Brain pericyte (primary cell): ENCODE data around the gene EGLN2.
"Not testable (repeated sequence)": the region's sequence is repeated elsewhere in the genome, so short reads cannot be mapped to it uniquely, and the experiment has no call there.

Source experiments
- DNase-seq: peaks from one replicate; pipeline ENCODE4 v3.0.0-alpha.2; 2012; ENCODE audit warnings: low read depth, low spot score

The EGLN2 gene

DNA sequence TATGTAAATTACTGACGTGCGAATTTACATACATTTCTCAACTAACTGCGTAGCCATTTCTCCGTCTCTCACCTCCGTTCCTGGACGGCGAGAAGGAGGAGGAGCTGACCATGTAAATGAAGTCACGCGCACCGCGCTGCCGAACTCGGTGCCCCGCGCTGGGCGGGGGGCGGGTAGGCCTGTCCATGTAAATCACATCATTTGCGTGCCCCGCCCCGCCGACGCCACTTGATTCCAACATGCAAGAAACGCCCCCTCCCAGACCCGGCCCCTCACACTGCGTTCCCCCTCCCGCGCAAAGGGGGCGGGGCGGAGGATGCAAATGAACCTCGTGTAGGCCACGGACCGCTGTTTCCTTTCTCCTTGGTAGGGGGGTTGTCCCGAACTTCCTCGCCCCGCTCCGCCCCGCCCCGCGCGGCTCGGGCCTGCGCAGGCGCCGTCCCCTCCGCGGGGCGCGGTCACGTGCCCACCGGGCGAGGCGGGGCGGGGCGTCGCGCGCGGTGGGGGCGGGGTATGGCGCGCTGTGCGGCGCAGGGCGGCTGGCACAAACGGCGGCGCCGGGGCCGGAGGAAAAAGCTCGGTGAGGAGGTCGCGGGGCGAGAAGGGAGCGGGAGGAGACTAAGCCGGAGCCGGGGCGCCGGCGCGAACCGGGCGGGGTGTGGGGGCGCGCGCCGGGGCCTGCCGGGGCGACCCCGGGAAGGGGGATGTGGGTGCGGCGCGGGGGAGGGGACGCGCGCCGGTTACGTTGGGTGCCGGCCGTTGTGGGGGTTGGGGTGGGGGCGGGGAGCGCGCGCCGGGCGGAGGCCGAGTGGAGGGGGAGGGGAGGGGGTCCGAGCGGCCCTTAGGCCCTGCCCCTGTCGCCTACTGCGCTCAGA is at the start of gene EGLN2:
Gene EGLN2 (plus strand): TSS at position 509 of the 875 bp plus-strand sequence. CDS start 1,382 bp downstream, outside the sequence.
- DNase-seq = peak; percentile 99

DNA sequence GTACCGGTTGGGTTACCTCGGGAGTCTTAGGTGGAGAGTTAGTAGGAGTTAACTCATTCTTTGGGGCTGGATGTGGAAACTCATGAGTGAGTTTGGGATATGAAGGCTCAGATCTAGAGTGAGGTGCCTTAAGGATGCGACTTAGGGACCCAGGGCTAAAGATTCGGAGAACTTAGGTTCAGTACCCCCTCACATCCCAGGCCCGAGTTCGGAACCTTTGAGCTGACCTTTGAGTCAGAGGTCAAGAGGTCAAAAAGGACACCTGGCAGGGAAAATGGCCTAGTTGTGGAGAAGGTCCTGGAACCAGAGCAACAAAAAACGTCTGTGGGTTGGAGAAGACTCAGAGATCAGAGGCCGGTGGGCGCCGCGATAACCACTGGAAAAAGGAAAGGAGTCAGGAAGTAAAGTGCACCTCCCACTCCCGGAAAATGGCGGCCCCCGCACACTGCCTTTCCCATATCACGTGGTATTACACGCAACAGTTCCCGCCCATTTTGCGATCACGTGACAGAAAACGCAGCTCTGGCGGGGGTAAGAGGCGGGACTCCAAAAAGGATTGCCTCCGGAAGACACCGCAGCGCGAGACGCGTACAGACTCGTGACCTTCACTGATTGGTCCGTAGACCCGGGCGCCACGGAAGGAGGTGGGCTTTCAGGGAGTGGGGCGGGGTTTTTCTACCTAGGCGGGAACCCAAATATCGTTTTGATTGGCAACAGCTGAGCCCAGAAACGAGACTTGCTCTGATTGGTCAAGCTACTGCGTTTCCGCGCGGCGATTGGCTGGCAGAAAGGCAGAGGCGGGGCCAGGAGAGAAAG is 48.7 kb upstream of the EGLN2 start, which contains the start of gene ACTMAP:
Gene ACTMAP (minus strand): TSS at position 420 of the 816 bp plus-strand sequence. CDS start 674 bp downstream, outside the sequence.
- peak; percentile 100 for DNase-seq

DNA sequence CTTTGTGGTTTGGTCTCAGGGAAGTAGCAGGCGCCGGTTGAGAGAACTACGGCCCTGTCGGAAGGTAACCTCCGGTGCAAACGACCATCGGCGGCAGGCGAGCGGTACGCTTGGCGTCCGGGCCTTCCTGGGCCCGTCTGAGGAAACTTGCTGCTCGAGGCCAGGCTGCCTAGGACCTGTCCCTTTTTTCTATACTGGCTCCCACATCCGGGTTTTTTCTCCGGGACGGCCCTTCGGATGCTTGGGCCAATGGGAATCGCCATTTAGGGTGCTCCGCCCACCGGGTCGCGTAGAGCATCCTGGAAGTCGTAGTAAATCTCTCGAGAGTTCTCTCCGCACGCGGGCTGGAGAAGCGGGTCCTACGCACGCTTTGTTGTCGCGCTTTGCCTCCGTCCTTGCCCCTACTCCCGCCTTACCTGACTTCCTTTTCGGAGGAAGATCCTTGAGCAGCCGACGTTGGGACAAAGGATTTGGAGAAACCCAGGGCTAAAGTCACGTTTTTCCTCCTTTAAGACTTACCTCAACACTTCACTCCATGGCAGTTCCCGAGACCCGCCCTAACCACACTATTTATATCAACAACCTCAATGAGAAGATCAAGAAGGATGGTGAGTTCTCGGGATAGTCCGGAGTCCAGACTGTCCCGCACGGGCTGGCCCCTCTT is 48.0 kb upstream of the EGLN2 start, which contains the start of gene SNRPA:
Gene SNRPA (plus strand): TSS at position 330 of the 664 bp plus-strand sequence. CDS start 206 bp downstream, at position 536.
- DNase-seq = peak; percentile 91

DNA sequence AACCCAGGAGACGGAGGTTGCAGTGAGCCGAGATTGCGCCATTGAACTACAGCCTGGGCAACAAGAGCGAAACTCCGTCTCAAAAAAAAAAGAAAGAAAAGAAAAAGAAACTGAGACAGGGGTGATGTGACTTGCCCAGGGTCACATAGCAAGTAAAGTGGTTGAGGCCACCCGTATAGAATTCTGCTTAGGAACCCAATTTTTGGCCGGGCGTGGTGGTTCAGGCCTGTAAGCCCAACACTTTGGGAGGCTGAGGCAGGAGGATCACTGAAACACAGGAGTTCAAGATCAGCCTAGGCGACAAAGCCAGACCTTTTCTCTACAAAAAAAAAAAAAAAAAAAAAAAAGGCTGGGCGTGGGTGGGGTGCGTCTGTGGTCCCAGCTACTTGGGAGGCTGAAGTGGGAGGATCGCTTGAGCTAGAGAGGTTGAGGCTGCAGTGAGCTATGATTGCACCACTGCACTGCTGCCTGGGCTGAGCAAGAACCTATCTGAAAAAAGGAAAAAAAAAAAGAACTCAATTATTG is 46.7 kb upstream of the EGLN2 start:
- no peak for DNase-seq

DNA sequence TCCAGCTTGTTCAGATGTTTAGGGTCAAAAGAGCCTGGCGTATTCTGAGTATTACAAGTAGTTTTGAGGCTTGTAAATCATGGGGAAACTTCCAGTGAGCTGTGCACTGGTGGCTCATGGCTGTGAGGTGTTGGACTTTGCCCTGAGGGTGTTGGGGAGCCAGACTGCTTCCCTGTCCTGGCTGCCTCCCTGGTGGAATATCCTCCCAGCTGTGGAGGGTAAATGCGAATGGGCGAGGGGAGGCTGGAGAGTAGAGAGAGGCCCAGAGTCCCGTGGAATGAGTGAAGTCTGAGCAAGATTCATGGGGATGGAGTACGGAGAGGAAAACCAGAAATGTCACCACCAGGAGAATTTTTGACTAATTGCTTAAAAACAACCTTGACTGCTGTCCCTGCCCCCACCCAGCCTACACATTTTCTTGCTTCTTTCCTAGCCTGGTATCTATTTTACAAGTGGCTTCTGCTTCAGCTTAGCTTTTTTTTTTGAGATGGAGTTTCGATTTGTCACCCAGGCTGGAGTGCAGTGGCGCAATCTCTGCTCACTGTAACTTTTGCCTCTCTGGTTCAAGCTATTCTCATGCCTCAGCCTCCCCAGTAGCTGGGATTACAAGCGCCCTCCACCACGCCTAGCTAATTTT is 44.3 kb upstream of the EGLN2 start:
- DNase-seq = no peak

DNA sequence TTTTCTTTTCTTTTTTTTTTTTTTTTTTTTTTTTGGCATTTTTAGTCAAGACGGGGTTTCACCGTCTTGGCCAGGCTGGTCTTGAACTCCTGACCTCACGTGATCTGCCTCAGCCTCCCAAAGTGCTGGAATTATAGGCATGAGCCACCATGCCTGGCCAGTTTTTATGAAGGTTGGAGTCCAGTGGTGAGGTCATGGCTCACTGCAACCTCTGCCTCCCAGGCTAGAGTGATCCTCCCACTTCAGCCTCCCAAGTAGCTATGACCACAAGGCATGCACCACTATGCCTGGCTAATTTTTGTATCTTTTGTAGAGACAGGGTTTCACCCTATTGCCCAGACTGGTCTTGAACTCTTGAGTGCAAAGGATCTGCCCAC is 43.8 kb upstream of the EGLN2 start:
- no peak for DNase-seq

DNA sequence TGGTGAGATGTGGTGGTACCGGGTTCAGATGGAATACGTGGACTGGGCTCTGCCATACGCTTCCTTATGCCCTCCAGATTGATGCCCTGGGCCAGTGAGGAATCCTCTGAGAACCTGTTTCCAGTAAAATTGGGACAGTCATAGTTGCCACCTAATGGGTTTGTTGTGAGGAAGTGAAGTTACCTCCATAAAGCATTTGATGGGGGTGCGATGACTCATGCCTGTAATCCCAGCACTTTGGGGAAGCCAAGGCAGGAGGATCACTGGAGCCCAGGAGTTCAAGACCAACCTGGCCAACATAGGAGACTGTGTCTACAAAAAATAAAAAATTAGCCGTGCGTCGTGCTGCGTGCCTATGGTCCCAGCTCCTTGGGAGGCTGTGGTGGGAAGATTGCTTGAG is 43.2 kb upstream of the EGLN2 start:
- no peak for DNase-seq

DNA sequence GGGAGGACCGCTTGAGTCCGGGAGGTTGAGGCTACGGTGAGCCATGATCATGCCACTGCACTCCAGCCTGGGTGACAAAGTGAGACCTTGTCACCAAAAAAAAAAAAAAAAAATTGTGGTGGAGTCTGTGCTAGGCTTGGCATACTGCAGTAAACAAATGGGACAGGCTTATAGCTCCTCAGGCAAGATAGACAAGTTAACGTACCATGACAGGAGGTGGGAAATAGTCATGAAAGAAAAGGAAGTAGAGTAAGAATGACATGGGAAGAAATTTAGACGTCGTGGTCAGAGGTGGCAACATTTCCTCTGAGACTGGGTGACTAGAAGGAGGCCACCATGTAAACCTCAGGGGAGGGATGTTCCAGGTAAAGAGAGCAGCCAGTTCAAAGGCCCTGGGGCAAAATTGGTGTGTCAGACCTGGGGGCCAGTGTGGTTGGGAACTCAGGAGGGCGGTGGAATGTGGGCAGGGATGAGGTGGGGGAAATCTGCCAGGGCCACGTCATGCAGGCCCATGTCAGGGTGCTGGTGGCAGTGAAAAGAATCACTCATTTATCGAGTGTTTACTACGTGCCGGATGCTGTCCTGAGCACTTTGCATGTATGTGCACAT is 42.4 kb upstream of the EGLN2 start:
- DNase-seq = no peak

DNA sequence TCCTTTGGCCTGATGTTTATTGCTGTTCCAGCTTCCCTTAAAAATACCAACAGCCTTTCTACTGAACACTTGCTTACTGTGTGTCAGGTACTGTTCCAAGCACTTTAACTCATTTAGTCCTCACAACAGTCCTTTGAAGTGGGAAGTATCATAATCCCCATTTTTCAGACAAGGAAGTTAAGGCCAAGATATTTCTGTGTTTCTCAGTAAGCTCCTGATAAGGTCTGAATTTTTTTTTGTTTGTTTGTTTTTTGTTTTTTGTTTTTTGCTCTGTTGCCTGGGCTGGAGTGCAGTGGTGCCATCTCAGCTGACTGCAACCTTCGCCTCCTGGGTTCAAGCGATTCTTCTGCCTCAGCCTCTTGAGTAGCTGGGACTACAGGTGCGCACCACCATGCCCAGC is 40.5 kb upstream of the EGLN2 start:
- no peak for DNase-seq

DNA sequence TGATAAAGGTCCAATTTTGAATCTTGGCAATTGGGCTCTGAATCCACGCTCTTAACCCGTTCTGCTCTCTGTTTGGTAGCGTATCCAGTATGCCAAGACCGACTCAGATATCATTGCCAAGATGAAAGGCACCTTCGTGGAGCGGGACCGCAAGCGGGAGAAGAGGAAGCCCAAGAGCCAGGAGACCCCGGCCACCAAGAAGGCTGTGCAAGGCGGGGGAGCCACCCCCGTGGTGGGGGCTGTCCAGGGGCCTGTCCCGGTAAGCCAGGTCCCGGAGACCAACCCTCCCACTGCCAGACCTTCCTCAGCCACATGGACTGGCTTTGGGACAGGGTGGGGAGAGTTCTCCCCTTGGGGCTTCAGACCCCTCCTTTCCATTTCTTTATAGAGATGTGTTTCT is 39.6 kb upstream of the EGLN2 start:
- no peak for DNase-seq

DNA sequence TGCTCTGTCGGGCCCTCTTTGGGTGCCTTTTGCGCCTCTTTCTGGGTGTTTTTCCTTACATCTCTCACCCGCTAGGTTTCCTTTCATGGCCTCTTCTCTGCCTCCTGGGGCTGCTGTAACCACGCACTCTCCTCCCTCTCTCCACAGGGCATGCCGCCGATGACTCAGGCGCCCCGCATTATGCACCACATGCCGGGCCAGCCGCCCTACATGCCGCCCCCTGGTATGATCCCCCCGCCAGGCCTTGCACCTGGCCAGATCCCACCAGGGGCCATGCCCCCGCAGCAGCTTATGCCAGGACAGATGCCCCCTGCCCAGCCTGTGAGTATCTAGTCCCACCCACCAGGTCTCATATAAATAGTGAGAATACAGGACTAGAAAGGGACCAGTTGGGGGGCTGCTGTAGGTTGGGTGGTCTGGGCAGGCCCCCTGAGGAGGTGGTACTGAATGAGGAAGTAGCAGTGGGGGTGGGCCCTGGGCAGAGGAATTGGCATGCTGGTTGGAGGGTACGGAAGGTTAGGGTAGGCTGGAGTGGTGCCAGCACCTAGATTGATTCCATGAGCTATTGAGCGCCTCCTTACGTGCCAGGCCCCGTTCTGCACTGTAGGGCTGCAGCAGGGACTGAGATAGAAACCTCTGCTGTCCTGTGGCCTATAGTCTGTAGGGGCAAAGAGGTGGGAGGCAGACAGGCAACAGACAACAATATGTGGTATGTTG is 36.1 kb upstream of the EGLN2 start:
- DNase-seq = peak; percentile 40

DNA sequence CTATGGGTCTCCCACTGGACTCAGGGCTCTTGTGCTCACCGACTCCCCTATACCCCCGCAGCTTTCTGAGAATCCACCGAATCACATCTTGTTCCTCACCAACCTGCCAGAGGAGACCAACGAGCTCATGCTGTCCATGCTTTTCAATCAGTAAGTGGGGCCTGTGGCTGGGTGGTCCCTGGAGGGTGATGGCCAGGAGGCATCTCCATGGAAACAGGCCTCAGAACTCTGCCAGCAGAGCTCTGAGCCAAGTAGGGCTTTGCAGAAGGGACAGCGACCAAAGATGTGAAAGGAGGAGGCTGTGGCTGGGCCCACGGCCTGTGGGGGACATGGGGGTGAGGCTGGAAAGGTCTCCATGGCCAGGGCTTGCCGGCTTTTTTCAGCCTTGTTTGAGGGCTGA is 35.5 kb upstream of the EGLN2 start:
- DNase-seq = no peak

DNA sequence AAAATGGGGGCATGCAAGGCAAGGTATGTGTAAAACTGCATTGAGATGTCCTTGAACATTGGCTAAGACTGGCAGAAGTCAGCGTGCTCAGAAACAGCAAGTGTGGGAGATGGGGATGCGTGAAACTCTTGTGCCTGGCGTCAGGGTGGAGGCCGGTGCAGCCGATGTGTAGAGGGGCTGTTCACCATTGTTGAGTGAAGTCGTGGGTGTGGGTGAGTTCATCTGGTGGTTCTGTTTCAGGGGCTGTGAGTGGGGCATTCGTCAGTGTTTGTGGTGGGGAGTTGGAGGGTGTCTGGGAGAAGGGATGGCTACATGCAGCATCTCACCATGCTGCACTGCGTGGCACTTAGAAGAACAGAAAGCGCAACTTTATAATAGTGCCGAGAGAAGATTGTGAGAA is 35.0 kb upstream of the EGLN2 start:
- DNase-seq = no peak

DNA sequence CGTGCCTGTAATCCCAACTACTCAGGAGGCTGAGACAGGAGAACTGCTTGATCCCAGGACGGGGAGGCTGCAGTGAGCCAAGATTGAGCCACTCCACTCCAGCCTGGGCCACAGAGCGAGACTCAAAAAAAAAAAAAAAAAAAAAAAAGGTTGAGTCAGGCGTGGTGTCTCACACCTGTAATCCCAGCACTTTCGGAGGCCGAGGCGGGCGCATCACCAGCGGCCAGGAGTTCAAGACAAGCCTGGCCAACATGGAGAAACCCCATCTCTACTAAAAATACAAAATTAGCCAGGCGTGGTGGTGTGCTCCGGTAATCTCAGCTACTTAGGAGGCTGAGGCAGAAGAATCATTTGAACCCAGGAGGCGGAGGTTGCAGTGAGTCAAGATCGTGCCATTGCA is 32.6 kb upstream of the EGLN2 start:
- not testable (repeated sequence) for DNase-seq

DNA sequence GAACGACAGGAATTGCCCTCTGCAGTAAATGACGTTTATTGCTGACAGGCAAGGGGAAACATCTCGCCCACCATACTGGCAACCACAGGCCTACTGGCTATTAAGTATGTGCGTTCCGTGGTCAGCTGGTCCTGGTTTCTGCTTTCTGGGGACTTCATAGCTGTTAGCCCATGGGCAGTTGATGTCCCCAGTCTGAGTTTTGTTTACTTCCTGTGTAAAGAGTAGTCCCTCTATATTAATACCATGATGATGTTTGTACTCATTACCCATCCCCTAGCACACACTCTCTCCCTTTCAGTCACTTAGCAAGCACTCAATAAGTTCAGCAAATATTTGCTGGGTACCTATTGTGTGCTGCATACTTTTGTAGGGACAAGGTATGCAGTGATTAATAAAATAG is 30.1 kb upstream of the EGLN2 start:
- DNase-seq = no peak

DNA sequence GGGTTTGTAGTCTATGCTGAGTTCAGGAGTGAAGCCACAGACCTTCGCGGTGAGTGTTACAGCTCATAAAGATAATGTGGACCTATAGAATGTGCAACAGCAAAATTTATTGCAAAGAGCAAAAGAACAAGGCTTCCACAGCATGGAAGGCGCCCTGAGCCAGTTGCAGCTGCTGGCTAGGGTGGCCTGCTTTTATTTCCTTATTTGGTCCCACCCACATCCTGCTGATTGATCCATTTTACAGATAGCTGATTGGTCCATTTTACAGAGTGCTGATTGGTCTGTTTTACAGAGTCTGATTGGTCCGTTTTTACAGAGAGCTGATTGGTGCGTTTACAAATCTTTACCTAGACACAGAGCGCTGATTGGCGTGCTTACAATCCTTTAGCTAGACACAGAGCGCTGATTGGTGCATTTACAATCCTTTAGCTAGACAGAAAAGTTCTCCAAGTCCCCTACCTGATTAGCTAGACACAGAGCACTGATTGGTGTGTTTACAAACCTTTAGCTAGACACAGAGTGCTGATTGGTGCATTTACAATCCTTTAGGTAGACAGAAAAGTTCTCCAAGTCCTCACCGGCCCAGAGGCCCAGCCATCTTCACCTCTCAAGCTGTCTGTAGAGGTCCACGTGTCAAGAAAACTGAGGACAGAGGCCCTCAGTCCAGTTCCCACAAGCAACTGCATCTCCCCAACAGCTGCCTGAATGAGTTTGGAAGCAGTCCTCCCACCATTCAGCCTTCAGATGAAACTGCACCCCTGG is 27.7 kb upstream of the EGLN2 start:
- not testable (repeated sequence) for DNase-seq

DNA sequence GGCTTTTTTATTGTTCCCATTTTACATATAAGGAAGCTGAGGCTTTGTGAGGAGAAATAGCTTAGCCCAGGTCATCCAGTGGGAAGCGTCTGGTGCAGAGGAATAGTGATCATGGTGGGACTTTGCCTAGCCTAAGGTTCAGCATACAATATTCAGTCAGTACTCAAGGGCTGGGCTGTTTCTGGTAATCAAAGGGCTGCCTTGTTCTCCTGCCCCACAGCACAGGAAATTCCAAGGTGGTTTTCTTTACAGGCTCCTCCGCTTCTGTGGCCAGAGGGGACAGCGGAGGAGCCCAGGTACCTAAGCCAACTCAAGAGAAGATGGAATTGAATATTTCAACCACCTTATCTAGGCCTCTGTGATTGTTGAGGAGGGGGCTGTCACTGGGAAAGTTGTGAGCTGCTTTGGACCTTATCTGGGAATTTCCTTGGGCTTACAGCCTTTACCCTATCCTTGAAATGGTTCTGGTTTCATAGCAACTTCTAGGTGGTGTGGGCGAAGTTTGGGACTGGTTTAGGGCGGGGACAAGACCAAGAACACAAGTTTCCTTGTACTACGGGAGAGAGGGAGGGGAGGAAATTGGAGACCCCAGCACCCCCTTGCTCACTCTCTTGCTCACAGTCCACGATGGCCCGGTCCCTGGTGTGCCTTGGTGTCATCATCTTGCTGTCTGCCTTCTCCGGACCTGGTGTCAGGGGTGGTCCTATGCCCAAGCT is 23.9 kb upstream of the EGLN2 start, which contains the start of gene MIA:
Gene MIA (plus strand): TSS at position 606 of the 716 bp plus-strand sequence. CDS start 22 bp downstream, at position 628.
- no peak for DNase-seq

DNA sequence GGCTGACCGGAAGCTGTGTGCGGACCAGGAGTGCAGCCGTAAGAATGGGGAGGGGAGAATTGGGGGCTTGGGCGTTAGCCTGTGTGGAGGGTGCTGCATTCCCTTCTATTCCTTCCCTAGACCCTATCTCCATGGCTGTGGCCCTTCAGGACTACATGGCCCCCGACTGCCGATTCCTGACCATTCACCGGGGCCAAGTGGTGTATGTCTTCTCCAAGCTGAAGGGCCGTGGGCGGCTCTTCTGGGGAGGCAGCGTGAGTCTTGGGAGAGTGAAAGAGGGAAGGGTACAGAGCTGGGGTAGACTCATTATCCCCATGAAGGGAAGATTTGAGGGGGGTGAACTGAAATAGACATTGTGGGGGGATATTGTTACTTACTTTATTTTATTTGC is 23.4 kb upstream of the EGLN2 start:
- no peak for DNase-seq

DNA sequence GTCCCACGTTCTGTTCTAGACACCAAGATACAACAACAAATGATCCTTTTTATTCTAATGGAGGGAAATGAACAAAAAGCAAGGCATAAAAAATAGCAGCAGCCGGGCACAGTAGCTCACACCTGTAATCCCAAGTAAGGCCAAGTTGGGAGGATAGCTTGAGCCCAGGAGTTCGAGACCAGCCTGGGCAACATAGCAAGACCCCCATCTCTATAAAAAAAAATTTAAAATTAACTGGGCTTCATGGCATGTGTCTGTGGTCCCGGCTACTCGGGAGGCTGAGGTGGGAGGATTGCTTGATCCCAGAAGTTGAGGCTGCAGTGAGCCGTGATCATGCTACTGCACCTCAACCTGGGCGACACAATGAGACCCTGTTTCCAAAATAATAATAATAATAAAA is 22.6 kb upstream of the EGLN2 start:
- no peak for DNase-seq
